Lower lobe of right lung (tissue), 2 donors: Measurements from ENCODE around the gene TLCD1. TPM values are rescaled to one million over a fixed set of nuclear protein-coding genes. Genes with fewer than 3 reads are reported as not detected.
A peak's percentile ranks its signal among the peaks of the same experiment; 100 is the strongest.
"Not testable (repeated sequence)": the region's sequence is repeated elsewhere in the genome, so short reads cannot be mapped to it uniquely, and the experiment has no call there.

Source experiments
- ATAC-seq, 2 donors: fragments of 200-7000 bp; cut with Tn5 transposase; one replicate each; pipeline ENCODE4 v1.9.1; 2020 to 2022; ENCODE audit warnings: mild to moderate bottlenecking in 2 of 2, moderate library complexity in 2 of 2
- DNase-seq: peaks from one replicate; pipeline ENCODE4 v3.0.0-alpha.2; 2020
- H3K27ac ChIP-seq: fragments of 200-600 bp; one replicate; pipeline ENCODE4 v1.8.0; 2022
- H3K27me3 ChIP-seq: fragments of 200-600 bp; one replicate; pipeline ENCODE4 v1.8.0; 2022; ENCODE audit warnings: low read depth
- H3K36me3 ChIP-seq: fragments of 200-600 bp; one replicate; pipeline ENCODE4 v1.8.0; 2022; ENCODE audit warnings: mild to moderate bottlenecking
- H3K4me1 ChIP-seq: fragments of 200-600 bp; one replicate; pipeline ENCODE4 v1.8.0; 2022
- H3K4me3 ChIP-seq: fragments of 200-600 bp; one replicate; pipeline ENCODE4 v1.8.0; 2022; ENCODE audit warnings: mild to moderate bottlenecking
- H3K9me3 ChIP-seq: fragments of 200-600 bp; one replicate; pipeline ENCODE4 v1.8.0; 2022
- intact Hi-C: fragments of 100-400 bp; cut with DNase I; formaldehyde crosslinking; loops from one replicate; pipeline ENCODE4 v1.11.0; 2022
- total RNA-seq: library from RNA; stranded (reverse); fragmentation: NEBNext Ultra II Directional; extraction: Animal tissue kit (Norgen Biotek cat#: 25700); gene quantifications from one replicate; pipeline ENCODE4 v1.2.1, GENCODE V29; 2021
- TF ChIP-seq, protein P1 (sequence below): fragments of 200-600 bp; IDR thresholded peaks from one replicate; pipeline ENCODE4 v1.8.0; 2022; ENCODE audit warnings: antibody characterized with exemption, mild to moderate bottlenecking
- donor health status: DM: no; HTN: yes; CAD: no; lungs with severe emphysema.

TLCD1 gene
- total RNA-seq, 1 donor from 2014 or later, result 19.8 TPM

- peaks cover 79% of the 10 kb centered on the region for H3K4me1 ChIP-seq
These were observed 2.7 kb downstream of the TLCD1 start for GRCh38 chr17:28723159-28723835.

GRCh38 chr17:28722417-28723158 lies 3.4 kb downstream of the TLCD1 start:
- TF ChIP-seq, protein P1, sequence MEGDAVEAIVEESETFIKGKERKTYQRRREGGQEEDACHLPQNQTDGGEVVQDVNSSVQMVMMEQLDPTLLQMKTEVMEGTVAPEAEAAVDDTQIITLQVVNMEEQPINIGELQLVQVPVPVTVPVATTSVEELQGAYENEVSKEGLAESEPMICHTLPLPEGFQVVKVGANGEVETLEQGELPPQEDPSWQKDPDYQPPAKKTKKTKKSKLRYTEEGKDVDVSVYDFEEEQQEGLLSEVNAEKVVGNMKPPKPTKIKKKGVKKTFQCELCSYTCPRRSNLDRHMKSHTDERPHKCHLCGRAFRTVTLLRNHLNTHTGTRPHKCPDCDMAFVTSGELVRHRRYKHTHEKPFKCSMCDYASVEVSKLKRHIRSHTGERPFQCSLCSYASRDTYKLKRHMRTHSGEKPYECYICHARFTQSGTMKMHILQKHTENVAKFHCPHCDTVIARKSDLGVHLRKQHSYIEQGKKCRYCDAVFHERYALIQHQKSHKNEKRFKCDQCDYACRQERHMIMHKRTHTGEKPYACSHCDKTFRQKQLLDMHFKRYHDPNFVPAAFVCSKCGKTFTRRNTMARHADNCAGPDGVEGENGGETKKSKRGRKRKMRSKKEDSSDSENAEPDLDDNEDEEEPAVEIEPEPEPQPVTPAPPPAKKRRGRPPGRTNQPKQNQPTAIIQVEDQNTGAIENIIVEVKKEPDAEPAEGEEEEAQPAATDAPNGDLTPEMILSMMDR, result no peak
- Histone ChIP-seq H3K9me3 (no peaks in the 10 kb centered on the region), H3K27me3 (no peaks in the 10 kb centered on the region), H3K4me3 (peak overlapping the region; percentile 96), H3K4me1 (peaks cover 79% of the 10 kb centered on the region), H3K27ac (no peak overlapping the region), H3K36me3 (peaks cover 39% of the 10 kb centered on the region)
- intact Hi-C loops, result no loop called here
- ATAC-seq (no peak), DNase-seq (no peak)

More at GRCh38 chr17:28723159-28723835, 2.7 kb downstream of the TLCD1 start:
- Histone ChIP-seq H3K4me3 (no peak overlapping the region), H3K27me3 (no peaks in the 10 kb centered on the region), H3K9me3 (no peaks in the 10 kb centered on the region), H3K36me3 (peaks cover 39% of the 10 kb centered on the region), H3K27ac (peak overlapping the region; percentile 4)
- TF ChIP-seq, protein P1, result no peak
- no peak for ATAC-seq
- intact Hi-C loops, result no loop called here
- DNase-seq, result no peak

DNA sequence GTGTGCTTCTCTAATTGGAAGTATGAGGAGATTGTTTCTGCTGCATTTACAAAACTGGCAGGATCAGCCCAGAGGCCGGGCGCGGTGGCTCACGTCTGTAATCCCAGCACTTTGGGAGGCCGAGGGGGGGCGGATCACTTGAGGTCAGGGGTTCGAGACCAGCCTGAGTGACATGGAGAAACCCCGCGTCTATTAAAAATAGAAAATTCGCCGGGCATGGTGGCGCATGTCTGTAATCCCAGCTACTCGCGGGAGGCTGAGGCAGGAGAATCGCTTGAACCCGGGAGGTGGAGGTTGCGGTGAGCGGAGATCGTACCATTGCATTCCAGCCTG lies 5.1 kb downstream of the TLCD1 start:
- Histone ChIP-seq H3K4me1 (peaks cover 85% of the 10 kb centered on the region), H3K4me3 (peak overlapping the region; percentile 96), H3K36me3 (peaks cover 39% of the 10 kb centered on the region)
- H3K27ac ChIP-seq, DNase-seq, ATAC-seq, intact Hi-C loops, H3K9me3 ChIP-seq, H3K27me3 ChIP-seq: not testable (repeated sequence)

DNA sequence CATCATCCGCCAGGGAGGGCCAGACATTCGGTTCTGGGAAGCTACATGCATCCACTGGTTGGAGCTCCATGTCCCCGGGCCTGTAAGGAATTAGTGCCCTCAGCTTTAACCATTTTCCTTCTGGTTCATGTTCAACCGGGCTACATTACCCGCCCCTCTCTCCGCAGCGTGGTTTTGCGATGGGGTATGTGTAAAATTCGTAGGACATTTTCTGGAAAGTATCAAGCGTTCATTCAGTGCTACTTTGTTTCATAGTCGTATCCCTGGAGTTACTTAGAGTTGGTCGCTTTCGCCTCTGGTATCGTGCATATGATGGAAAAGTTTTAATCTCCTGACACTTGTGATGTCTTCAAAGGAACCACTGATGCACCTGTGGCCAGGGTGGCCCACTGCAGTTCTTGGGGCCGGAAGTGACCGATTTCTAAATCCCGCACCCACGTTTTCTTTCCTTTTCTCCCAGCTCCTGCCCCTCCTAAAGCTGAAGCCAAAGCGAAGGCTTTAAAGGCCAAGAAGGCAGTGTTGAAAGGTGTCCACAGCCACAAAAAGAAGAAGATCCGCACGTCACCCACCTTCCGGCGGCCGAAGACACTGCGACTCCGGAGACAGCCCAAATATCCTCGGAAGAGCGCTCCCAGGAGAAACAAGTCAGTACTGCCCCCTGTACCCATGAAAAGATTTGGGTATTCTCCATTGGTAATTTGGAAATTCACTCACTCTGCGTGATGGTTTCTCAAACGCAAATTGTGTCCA lies 5.6 kb downstream of the TLCD1 start:
- ATAC-seq (no peak), DNase-seq (no peak)
- TF ChIP-seq, protein P1, result no peak
- H3K36me3 ChIP-seq, result peaks cover 44% of the 10 kb centered on the region
- intact Hi-C loops, result no loop called here
- no peaks in the 10 kb centered on the region for H3K9me3 ChIP-seq
- H3K27ac ChIP-seq, result peak overlapping the region; percentile 90
- H3K4me1 ChIP-seq, result peaks cover 80% of the 10 kb centered on the region
- peak overlapping the region; percentile 96 for H3K4me3 ChIP-seq
- no peaks in the 10 kb centered on the region for H3K27me3 ChIP-seq

- intact Hi-C loops, result no loop called here
- TF ChIP-seq, protein P1, result no peak
- H3K4me1 ChIP-seq, result peaks cover 66% of the 10 kb centered on the region
- H3K27ac ChIP-seq, result peak overlapping the region; percentile 90
- no peaks in the 10 kb centered on the region for H3K9me3 ChIP-seq
- ATAC-seq, result no peak
- no peaks in the 10 kb centered on the region for H3K27me3 ChIP-seq
- DNase-seq, result no peak
- H3K4me3 ChIP-seq, result peak overlapping the region; percentile 96
- peaks cover 50% of the 10 kb centered on the region for H3K36me3 ChIP-seq
These were observed 7.0 kb downstream of the TLCD1 start for GRCh38 chr17:28719021-28719433.
